ENCODE results near the gene GPR153.

Gene GPR153

DNA sequence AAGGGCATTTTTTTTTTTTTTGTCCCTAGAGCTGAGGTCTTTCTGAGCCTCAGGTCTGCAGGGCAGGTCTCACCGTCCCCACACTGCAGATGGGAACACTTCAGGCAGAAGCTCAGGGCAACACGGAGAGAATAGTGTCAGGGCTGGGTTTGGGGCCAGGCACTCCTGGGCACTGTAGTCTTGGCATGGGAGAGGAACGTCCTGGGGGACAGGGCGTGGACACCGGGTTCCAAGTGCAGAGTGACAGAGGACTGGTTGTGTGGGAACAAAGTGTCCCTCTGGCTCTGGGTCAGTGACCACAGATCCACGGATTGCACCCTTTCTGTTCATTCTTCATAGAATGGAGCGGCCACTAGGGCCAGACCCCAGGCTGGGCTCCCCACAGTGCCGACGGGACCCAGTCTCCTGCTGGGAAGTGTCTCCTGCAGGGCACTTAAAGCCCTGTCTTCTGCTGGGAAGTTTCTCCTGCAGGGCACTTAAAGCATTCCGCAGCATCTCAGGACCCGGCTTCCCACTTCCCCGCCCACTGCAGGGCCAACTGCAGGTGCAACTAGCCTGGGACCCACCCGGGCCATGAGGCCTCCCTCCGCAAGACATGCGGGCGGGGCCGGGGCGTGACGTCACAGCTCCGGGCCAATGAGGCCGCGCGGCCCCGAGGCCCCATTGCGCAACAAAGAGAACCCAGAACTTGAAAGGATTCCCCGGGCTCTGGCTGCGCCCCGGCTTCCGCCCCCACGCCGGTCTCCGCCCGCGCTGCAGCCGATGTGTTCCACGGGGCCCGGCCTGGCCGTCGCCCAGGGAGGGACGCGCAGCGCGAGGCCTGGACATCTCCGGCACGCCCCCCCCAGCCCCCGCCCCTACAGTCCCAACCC, 1.2 kb downstream of the GPR153 start:
- no peak overlapping the region for H2BK120ac ChIP-seq (ENCODE audit: low read depth, low read length)
- H2BK15ac ChIP-seq (ENCODE audit: low read length) = peak overlapping the region; percentile 49
- H2AFZ ChIP-seq (ENCODE audit: low read length) = peak overlapping the region; percentile 86
- H4K8ac ChIP-seq (ENCODE audit: low read depth, low read length) = no peak overlapping the region
- H3K4me3 ChIP-seq (ENCODE audit: low read length in 2 of 2) = peak overlapping the region; percentile 60 to 92
- H3K14ac ChIP-seq (ENCODE audit: low read length) = peak overlapping the region; percentile 9
- WGBS, 2 donors (ENCODE audit: extremely low coverage in 2 of 2, insufficient read length in 2 of 2, insufficient replicate concordance in 1 of 2) = no CpG with 5 or more reads among the region's 46 CpGs
- peak overlapping the region; percentile 4 for H2BK12ac ChIP-seq (ENCODE audit: low read length)
- peak overlapping the region; percentile 91 for H3K18ac ChIP-seq (ENCODE audit: low read length)
- H2AK5ac ChIP-seq (ENCODE audit: low read depth, low read length) = peak overlapping the region; percentile 89
- peaks cover 6 to 7% of the 10 kb centered on the region in 2 donors for H3K36me3 ChIP-seq (replicated peaks in 1 of 2; ENCODE audit: control insufficient read depth in 2 of 2, insufficient read depth in 2 of 2, low read length in 2 of 2)
- no peak overlapping the region for H3K9ac ChIP-seq (ENCODE audit: low read depth, low read length, poor library complexity)
- no peaks in the 10 kb centered on the region for H3K9me3 ChIP-seq (replicated peaks in 1 of 2; ENCODE audit: control insufficient read depth in 2 of 2, insufficient read depth in 1 of 2, low read depth in 1 of 2, low read length in 2 of 2)
- H3K27ac ChIP-seq (replicated peaks; ENCODE audit: low read length) = no peak overlapping the region
- no peak overlapping the region for H4K91ac ChIP-seq (ENCODE audit: low read depth, low read length, poor library complexity)
- H3K27me3 ChIP-seq (ENCODE audit: control insufficient read depth in 3 of 3, insufficient read depth in 3 of 3, low read depth in 1 of 3, low read length in 3 of 3) = no peaks in the 10 kb centered on the region
- DNase-seq (ENCODE audit: low spot score) = no peak
- peak overlapping the region; percentile 83 for H3K4me2 ChIP-seq (ENCODE audit: insufficient read depth, low read length, poor library complexity, severe bottlenecking)
- H3K4me1 ChIP-seq (ENCODE audit: control insufficient read depth in 2 of 2, insufficient read depth in 1 of 2, low read depth in 1 of 2, low read length in 2 of 2) = peaks cover 10 to 24% of the 10 kb centered on the region in 2 donors
- peak overlapping the region; percentile 24 for H2BK5ac ChIP-seq (ENCODE audit: low read length)
- no peak overlapping the region for H3K23ac ChIP-seq (ENCODE audit: low read depth, low read length, poor library complexity)
- H3K4ac ChIP-seq (ENCODE audit: low read length) = no peak overlapping the region
- H3K79me1 ChIP-seq (ENCODE audit: low read depth, low read length) = peaks cover 9% of the 10 kb centered on the region

DNA sequence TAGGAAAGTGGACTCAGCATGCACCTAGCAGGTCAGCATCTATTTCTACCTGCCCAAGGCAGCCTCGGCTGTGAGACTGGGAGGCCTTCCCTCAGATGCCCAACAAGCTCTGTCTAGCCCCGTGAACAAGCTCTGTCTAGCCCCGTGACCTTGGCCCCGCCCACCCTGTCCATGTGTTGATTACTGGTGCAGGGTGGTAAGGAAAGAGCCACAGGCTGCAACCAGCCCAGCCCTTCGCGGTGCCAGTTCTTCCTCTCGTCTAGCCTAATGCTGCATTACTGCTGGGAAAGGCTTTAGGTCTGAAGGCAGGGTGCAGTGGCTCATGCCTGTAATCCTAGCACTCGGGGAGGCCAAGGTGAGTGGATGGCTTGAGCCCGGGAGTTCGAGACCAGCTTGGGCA, 2.2 kb downstream of the GPR153 start:
- peaks cover 10 to 18% of the 10 kb centered on the region in 2 donors for H3K4me1 ChIP-seq (ENCODE audit: control insufficient read depth in 2 of 2, insufficient read depth in 1 of 2, low read depth in 1 of 2, low read length in 2 of 2)
- no CpG with 5 or more reads among the region's 10 CpGs for WGBS, 2 donors (ENCODE audit: extremely low coverage in 2 of 2, insufficient read length in 2 of 2, insufficient replicate concordance in 1 of 2)
- H3K4ac ChIP-seq (ENCODE audit: low read length) = no peak overlapping the region
- H3K27ac ChIP-seq (replicated peaks; ENCODE audit: low read length) = no peak overlapping the region
- no peak overlapping the region for H2BK15ac ChIP-seq (ENCODE audit: low read length)
- no peaks in the 10 kb centered on the region for H3K9me3 ChIP-seq (replicated peaks in 1 of 2; ENCODE audit: control insufficient read depth in 2 of 2, insufficient read depth in 1 of 2, low read depth in 1 of 2, low read length in 2 of 2)
- peaks cover 10 to 11% of the 10 kb centered on the region in 2 donors for H3K36me3 ChIP-seq (replicated peaks in 1 of 2; ENCODE audit: control insufficient read depth in 2 of 2, insufficient read depth in 2 of 2, low read length in 2 of 2)
- H2AK5ac ChIP-seq (ENCODE audit: low read depth, low read length) = no peak overlapping the region
- H2AFZ ChIP-seq (ENCODE audit: low read length) = no peak overlapping the region
- no peak overlapping the region for H3K18ac ChIP-seq (ENCODE audit: low read length)
- H3K27me3 ChIP-seq (ENCODE audit: control insufficient read depth in 3 of 3, insufficient read depth in 3 of 3, low read depth in 1 of 3, low read length in 3 of 3) = no peaks in the 10 kb centered on the region
- H3K9ac ChIP-seq (ENCODE audit: low read depth, low read length, poor library complexity) = no peak overlapping the region
- no peak overlapping the region for H3K14ac ChIP-seq (ENCODE audit: low read length)
- no peak for DNase-seq (ENCODE audit: low spot score)
- H2BK120ac ChIP-seq (ENCODE audit: low read depth, low read length) = no peak overlapping the region
- H3K79me1 ChIP-seq (ENCODE audit: low read depth, low read length) = peaks cover 9% of the 10 kb centered on the region
- H2BK5ac ChIP-seq (ENCODE audit: low read length) = no peak overlapping the region
- H2BK12ac ChIP-seq (ENCODE audit: low read length) = no peak overlapping the region
- H4K91ac ChIP-seq (ENCODE audit: low read depth, low read length, poor library complexity) = no peak overlapping the region
- no peak overlapping the region for H3K4me2 ChIP-seq (ENCODE audit: insufficient read depth, low read length, poor library complexity, severe bottlenecking)
- no peak overlapping the region for H3K23ac ChIP-seq (ENCODE audit: low read depth, low read length, poor library complexity)
- no peak overlapping the region for H4K8ac ChIP-seq (ENCODE audit: low read depth, low read length)
- no peak overlapping the region for H3K4me3 ChIP-seq (ENCODE audit: low read length in 2 of 2)

DNA sequence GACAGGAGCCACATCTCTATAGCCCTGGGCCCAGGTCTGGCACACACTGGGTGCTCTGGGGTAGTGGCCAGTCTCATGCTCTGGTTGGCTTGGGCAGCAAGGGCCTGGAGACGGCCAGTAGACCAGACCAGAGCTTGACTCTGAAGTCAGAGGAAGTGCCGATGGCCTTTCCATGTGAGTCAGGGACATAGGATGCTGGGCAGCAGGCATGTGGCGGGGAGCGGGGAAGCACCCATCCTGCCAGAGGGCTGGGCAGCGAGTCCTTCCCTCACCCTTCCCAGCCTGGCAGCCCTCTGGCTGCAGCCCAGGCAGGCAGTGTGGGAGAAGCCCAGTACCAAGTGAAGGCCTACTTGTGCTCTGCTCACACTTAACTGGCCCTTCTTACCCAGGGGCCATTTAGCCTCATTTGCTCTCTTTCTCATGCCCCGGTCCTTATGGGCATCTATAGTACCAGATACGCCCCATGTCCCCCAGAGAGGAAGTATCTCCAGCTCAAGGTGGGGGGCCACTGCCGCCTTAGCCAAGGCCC, 3.3 kb downstream of the GPR153 start:
- Histone ChIP-seq H3K9me3 (replicated peaks in 1 of 2; ENCODE audit: control insufficient read depth in 2 of 2, insufficient read depth in 1 of 2, low read depth in 1 of 2, low read length in 2 of 2) (no peaks in the 10 kb centered on the region), H3K18ac (ENCODE audit: low read length) (no peak overlapping the region), H2BK12ac (ENCODE audit: low read length) (no peak overlapping the region), H2AFZ (ENCODE audit: low read length) (no peak overlapping the region), H3K9ac (ENCODE audit: low read depth, low read length, poor library complexity) (no peak overlapping the region), H3K14ac (ENCODE audit: low read length) (peak overlapping the region; percentile 10), H2BK120ac (ENCODE audit: low read depth, low read length) (no peak overlapping the region), H3K4me2 (ENCODE audit: insufficient read depth, low read length, poor library complexity, severe bottlenecking) (no peak overlapping the region), H3K79me1 (ENCODE audit: low read depth, low read length) (peaks cover 9% of the 10 kb centered on the region), H2AK5ac (ENCODE audit: low read depth, low read length) (no peak overlapping the region), H3K4me3 (ENCODE audit: low read length in 2 of 2) (no peak overlapping the region), H2BK5ac (ENCODE audit: low read length) (no peak overlapping the region), H3K36me3 (replicated peaks in 1 of 2; ENCODE audit: control insufficient read depth in 2 of 2, insufficient read depth in 2 of 2, low read length in 2 of 2) (peaks cover 12 to 19% of the 10 kb centered on the region in 2 donors), H3K4me1 (ENCODE audit: control insufficient read depth in 2 of 2, insufficient read depth in 1 of 2, low read depth in 1 of 2, low read length in 2 of 2) (peaks cover 10 to 12% of the 10 kb centered on the region in 2 donors), H2BK15ac (ENCODE audit: low read length) (no peak overlapping the region), H4K8ac (ENCODE audit: low read depth, low read length) (no peak overlapping the region), H3K27ac (replicated peaks; ENCODE audit: low read length) (no peak overlapping the region), H3K23ac (ENCODE audit: low read depth, low read length, poor library complexity) (no peak overlapping the region), H3K4ac (ENCODE audit: low read length) (no peak overlapping the region), H4K91ac (ENCODE audit: low read depth, low read length, poor library complexity) (no peak overlapping the region), H3K27me3 (ENCODE audit: control insufficient read depth in 3 of 3, insufficient read depth in 3 of 3, low read depth in 1 of 3, low read length in 3 of 3) (no peaks in the 10 kb centered on the region)
- no CpG with 5 or more reads among the region's 8 CpGs for WGBS, 2 donors (ENCODE audit: extremely low coverage in 2 of 2, insufficient read length in 2 of 2, insufficient replicate concordance in 1 of 2)
- no peak for DNase-seq (ENCODE audit: low spot score)

DNA sequence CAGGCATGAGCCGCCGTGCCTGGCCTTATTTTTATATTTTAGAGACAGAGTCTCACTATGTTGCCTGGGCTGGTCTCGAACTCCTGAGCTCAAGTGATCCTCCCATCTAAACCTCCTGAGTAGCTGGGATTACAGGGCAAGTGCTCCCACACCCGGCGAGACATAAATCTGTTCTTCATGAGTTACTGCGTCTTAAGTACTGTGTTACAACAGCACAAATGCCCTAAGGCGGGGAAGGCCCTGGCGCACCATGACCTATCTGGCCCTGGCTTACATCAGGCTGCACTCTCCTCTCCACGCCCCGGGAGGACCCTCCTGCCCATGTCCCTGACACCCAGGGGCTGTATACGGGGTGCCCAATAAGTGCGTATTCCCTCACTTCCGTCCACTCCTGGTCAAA, 4.3 kb downstream of the GPR153 start:
- no peaks in the 10 kb centered on the region for H3K27me3 ChIP-seq (ENCODE audit: control insufficient read depth in 3 of 3, insufficient read depth in 3 of 3, low read depth in 1 of 3, low read length in 3 of 3)
- H3K4me2 ChIP-seq (ENCODE audit: insufficient read depth, low read length, poor library complexity, severe bottlenecking) = no peak overlapping the region
- H4K91ac ChIP-seq (ENCODE audit: low read depth, low read length, poor library complexity) = no peak overlapping the region
- DNase-seq (ENCODE audit: low spot score) = no peak
- no peak overlapping the region for H3K18ac ChIP-seq (ENCODE audit: low read length)
- H2AFZ ChIP-seq (ENCODE audit: low read length) = no peak overlapping the region
- H2BK120ac ChIP-seq (ENCODE audit: low read depth, low read length) = no peak overlapping the region
- H3K27ac ChIP-seq (replicated peaks; ENCODE audit: low read length) = no peak overlapping the region
- H3K23ac ChIP-seq (ENCODE audit: low read depth, low read length, poor library complexity) = peak overlapping the region; percentile 8
- no peak overlapping the region for H3K14ac ChIP-seq (ENCODE audit: low read length)
- no peak overlapping the region for H2BK15ac ChIP-seq (ENCODE audit: low read length)
- H2AK5ac ChIP-seq (ENCODE audit: low read depth, low read length) = no peak overlapping the region
- H3K9me3 ChIP-seq (replicated peaks in 1 of 2; ENCODE audit: control insufficient read depth in 2 of 2, insufficient read depth in 1 of 2, low read depth in 1 of 2, low read length in 2 of 2) = no peaks in the 10 kb centered on the region
- H3K4ac ChIP-seq (ENCODE audit: low read length) = no peak overlapping the region
- peaks cover 9% of the 10 kb centered on the region for H3K79me1 ChIP-seq (ENCODE audit: low read depth, low read length)
- H2BK12ac ChIP-seq (ENCODE audit: low read length) = no peak overlapping the region
- peaks cover 5 to 6% of the 10 kb centered on the region in 2 donors for H3K4me1 ChIP-seq (ENCODE audit: control insufficient read depth in 2 of 2, insufficient read depth in 1 of 2, low read depth in 1 of 2, low read length in 2 of 2)
- no peak overlapping the region for H2BK5ac ChIP-seq (ENCODE audit: low read length)
- H3K4me3 ChIP-seq (ENCODE audit: low read length in 2 of 2) = no peak overlapping the region
- H3K36me3 ChIP-seq (replicated peaks in 1 of 2; ENCODE audit: control insufficient read depth in 2 of 2, insufficient read depth in 2 of 2, low read length in 2 of 2) = peaks cover 15 to 20% of the 10 kb centered on the region in 2 donors
- WGBS, 2 donors (ENCODE audit: extremely low coverage in 2 of 2, insufficient read length in 2 of 2, insufficient replicate concordance in 1 of 2) = no CpG with 5 or more reads among the region's 13 CpGs
- H4K8ac ChIP-seq (ENCODE audit: low read depth, low read length) = no peak overlapping the region
- H3K9ac ChIP-seq (ENCODE audit: low read depth, low read length, poor library complexity) = peak overlapping the region; percentile 55
